Neural crest cell (in vitro differentiated cells): ENCODE data around the gene STARD10. TPM values are rescaled to one million over a fixed set of nuclear protein-coding genes. Genes with fewer than 3 reads are reported as not detected.
A peak's percentile ranks its signal among the peaks of the same experiment; 100 is the strongest.
"Not testable (repeated sequence)": the region's sequence is repeated elsewhere in the genome, so short reads cannot be mapped to it uniquely, and the experiment has no call there.

Source experiments
- DNase-seq: peaks from one replicate; pipeline ENCODE4 v3.0.0; 2021; ENCODE audit warnings: low read depth, mixed read lengths, low spot score
- H3K27ac Mint-ChIP-seq: one replicate; pipeline ENCODE4 v1.8.0; 2021; ENCODE audit warnings: mild to moderate bottlenecking, mixed read lengths; ENCODE audit not compliant: unreplicated experiment
- H3K27me3 Mint-ChIP-seq: 2 replicates; pipeline ENCODE4 v1.8.0; 2021; ENCODE audit warnings: low read depth, mild to moderate bottlenecking, mixed read lengths
- H3K36me3 Mint-ChIP-seq: 2 replicates; pipeline ENCODE4 v1.8.0; 2021; ENCODE audit warnings: low read depth, mild to moderate bottlenecking, mixed read lengths
- H3K4me1 Mint-ChIP-seq: 2 replicates; pipeline ENCODE4 v1.8.0; 2021; ENCODE audit warnings: mixed read lengths
- H3K4me3 Mint-ChIP-seq: one replicate; pipeline ENCODE4 v1.8.0; 2021; ENCODE audit warnings: mild to moderate bottlenecking, mixed read lengths
- H3K9me3 Mint-ChIP-seq: 2 replicates; pipeline ENCODE4 v1.8.0; 2021; ENCODE audit warnings: mixed read lengths
- total RNA-seq: library from RNA; stranded (reverse); gene quantifications from 2 replicates; pipeline ENCODE4 v1.2.1, GENCODE V29; 2021
- TF ChIP-seq, protein P1 (sequence below): fragments of 200-600 bp; sonication (generic); conservative IDR thresholded peaks from 2 replicates; pipeline ENCODE4 v1.5.0; 2021; ENCODE audit warnings: antibody characterized with exemption, mild to moderate bottlenecking

Gene STARD10
- total RNA-seq, 1 donor from 2014 or later = 12.6 TPM

GRCh38 chr11:72799441-72799840 is 5.6 kb upstream of the STARD10 start:
- Mint-ChIP-seq H3K4me1 (peaks cover 5% of the 10 kb centered on the region), H3K27ac (no peak overlapping the region), H3K27me3 (no peaks in the 10 kb centered on the region), H3K9me3 (no peaks in the 10 kb centered on the region), H3K4me3 (no peak overlapping the region), H3K36me3 (no peaks in the 10 kb centered on the region)
- no peak for DNase-seq
- TF ChIP-seq, protein P1, sequence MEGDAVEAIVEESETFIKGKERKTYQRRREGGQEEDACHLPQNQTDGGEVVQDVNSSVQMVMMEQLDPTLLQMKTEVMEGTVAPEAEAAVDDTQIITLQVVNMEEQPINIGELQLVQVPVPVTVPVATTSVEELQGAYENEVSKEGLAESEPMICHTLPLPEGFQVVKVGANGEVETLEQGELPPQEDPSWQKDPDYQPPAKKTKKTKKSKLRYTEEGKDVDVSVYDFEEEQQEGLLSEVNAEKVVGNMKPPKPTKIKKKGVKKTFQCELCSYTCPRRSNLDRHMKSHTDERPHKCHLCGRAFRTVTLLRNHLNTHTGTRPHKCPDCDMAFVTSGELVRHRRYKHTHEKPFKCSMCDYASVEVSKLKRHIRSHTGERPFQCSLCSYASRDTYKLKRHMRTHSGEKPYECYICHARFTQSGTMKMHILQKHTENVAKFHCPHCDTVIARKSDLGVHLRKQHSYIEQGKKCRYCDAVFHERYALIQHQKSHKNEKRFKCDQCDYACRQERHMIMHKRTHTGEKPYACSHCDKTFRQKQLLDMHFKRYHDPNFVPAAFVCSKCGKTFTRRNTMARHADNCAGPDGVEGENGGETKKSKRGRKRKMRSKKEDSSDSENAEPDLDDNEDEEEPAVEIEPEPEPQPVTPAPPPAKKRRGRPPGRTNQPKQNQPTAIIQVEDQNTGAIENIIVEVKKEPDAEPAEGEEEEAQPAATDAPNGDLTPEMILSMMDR = no peak

GRCh38 chr11:72798361-72798760 is 4.5 kb upstream of the STARD10 start:
- Mint-ChIP-seq H3K4me1 (peaks cover 15% of the 10 kb centered on the region), H3K4me3 (peak overlapping the region; percentile 3), H3K9me3 (no peaks in the 10 kb centered on the region), H3K27me3 (no peaks in the 10 kb centered on the region), H3K36me3 (no peaks in the 10 kb centered on the region), H3K27ac (no peak overlapping the region)
- TF ChIP-seq, protein P1 = no peak
- DNase-seq = no peak

GRCh38 chr11:72793076-72793424 is 797 bp downstream of the STARD10 start:
- TF ChIP-seq, protein P1 = no peak
- no peak for DNase-seq
- H3K4me3 Mint-ChIP-seq = peak overlapping the region; percentile 99
- H3K4me1 Mint-ChIP-seq = peaks cover 25% of the 10 kb centered on the region
- H3K9me3 Mint-ChIP-seq = no peaks in the 10 kb centered on the region
- H3K27me3 Mint-ChIP-seq = no peaks in the 10 kb centered on the region
- no peaks in the 10 kb centered on the region for H3K36me3 Mint-ChIP-seq
- no peak overlapping the region for H3K27ac Mint-ChIP-seq

- no peak for DNase-seq
- Mint-ChIP-seq H3K4me1 (peaks cover 25% of the 10 kb centered on the region), H3K9me3 (no peaks in the 10 kb centered on the region), H3K27ac (no peak overlapping the region), H3K36me3 (no peaks in the 10 kb centered on the region), H3K27me3 (no peaks in the 10 kb centered on the region), H3K4me3 (no peak overlapping the region)
- TF ChIP-seq, protein P1 = no peak
Measured at GRCh38 chr11:72792437-72793021, 1.3 kb downstream of the STARD10 start.

DNA sequence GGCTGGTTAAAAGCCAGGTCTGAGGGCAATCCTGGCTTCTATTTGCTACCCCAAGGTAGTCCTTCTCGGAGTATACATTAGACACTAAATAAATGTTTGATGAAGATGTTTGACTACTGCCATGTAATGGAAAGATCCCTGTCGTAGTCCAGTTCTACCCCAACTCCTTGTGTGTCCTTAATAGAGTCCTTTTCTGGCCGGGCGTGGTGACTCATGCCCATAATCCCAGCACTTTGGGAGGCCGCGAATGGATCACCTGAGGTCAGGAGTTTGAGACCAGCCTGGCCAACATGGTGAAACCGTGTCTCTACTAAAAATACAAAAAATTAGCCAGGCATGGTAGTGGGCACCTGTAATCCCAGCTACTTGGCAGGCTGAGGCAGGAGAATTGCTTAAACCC is 2.6 kb downstream of the STARD10 start:
- peak overlapping the region; percentile 9 for H3K4me3 Mint-ChIP-seq
- H3K9me3 Mint-ChIP-seq, DNase-seq, H3K36me3 Mint-ChIP-seq, H3K27me3 Mint-ChIP-seq, H3K27ac Mint-ChIP-seq: not testable (repeated sequence)
- peaks cover 33% of the 10 kb centered on the region for H3K4me1 Mint-ChIP-seq

DNA sequence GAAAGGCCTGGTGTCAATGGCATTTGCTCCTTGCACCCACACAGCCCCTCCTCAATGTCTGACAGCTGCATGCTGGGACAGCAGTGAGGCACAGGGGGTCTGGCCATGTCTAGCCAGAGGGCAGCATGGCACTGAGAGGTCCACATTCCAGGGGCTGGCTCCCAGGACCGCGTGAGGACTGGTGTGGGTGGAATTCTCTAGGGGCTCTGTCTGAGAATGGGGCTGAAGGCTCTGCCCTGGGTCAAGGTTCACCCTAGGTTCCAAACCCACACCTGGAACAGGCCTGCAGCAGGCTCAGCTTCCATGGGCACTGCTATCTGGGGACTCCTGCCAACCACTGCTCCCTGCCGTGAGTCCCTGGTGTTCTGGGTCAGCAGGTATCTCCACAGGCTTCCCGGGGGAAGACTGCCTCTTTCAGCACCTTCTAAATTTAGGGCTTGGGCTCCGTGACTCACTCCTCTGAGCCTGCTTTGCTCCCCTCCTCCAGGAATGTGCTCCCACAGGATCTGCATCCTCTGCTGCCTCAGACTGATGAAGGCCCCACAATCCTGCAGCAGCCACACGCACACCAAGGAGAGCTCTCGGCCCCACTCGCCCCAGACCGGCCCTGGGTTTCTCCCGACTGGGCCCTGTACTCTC is 4.2 kb downstream of the STARD10 start:
- Mint-ChIP-seq H3K27me3 (no peaks in the 10 kb centered on the region), H3K27ac (no peak overlapping the region)

More for the DNA sequence above, 4.2 kb downstream of the STARD10 start:
- Mint-ChIP-seq H3K36me3 (no peaks in the 10 kb centered on the region), H3K9me3 (no peaks in the 10 kb centered on the region), H3K4me3 (no peak overlapping the region), H3K4me1 (peaks cover 30% of the 10 kb centered on the region)
- DNase-seq = no peak
- TF ChIP-seq, protein P1 = no peak
